HG03060 (cell line): ENCODE results near the gene KCNN4.
"Not testable (repeated sequence)": the region's sequence is repeated elsewhere in the genome, so short reads cannot be mapped to it uniquely, and the experiment has no call there.

ENCODE experiments used
- ATAC-seq: cut with Tn5 transposase; IDR thresholded peaks from one replicate; pipeline ENCODE4 v1.9.1; 2021; ENCODE audit warnings: low read depth, moderate number of reproducible peaks; ENCODE audit not compliant: unreplicated experiment

The KCNN4 gene

DNA sequence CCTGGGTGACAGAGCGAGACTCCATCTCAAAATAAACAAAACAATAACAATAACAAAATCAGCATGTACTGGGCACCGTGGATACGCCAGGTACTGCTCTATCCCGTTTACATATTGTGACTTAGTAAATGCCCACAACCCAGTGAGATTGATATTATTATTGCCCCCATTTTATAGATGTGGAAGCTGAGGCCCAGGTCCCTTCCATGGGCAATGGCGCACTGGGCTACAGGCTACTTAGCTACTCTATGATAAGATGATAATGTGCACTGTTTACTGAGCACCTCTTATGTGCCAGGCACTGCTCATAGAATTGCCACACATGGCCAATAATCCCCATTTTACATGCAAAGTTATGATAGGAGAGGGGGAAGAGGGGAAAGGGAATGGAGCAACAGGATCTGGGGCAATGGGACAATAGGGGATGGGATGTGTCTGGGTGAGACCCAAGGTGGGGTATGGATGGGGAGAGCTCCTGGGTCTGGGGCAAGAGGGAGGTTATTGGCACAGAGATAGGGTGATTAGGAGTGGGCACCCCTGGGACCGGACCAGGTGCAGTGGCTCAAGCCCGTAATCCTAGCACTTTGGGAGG lies 5.4 kb downstream of the KCNN4 start:
- ATAC-seq = no peak

DNA sequence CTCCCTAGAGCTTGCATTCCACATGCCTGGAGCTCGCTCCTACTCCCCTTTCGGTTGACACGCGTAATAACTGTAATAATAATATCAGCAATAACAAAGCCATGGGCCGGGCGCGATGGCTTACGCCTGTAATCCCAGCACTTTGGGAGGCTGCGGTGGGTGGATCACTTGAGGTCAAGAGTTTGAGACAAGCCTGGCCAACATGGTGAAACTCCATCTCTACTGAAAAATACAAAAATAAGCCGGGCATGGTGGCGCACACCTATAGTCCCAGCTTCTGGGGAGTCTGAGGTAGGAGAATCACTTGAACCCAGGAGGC lies 5.9 kb downstream of the KCNN4 start:
- ATAC-seq = not testable (repeated sequence)

DNA sequence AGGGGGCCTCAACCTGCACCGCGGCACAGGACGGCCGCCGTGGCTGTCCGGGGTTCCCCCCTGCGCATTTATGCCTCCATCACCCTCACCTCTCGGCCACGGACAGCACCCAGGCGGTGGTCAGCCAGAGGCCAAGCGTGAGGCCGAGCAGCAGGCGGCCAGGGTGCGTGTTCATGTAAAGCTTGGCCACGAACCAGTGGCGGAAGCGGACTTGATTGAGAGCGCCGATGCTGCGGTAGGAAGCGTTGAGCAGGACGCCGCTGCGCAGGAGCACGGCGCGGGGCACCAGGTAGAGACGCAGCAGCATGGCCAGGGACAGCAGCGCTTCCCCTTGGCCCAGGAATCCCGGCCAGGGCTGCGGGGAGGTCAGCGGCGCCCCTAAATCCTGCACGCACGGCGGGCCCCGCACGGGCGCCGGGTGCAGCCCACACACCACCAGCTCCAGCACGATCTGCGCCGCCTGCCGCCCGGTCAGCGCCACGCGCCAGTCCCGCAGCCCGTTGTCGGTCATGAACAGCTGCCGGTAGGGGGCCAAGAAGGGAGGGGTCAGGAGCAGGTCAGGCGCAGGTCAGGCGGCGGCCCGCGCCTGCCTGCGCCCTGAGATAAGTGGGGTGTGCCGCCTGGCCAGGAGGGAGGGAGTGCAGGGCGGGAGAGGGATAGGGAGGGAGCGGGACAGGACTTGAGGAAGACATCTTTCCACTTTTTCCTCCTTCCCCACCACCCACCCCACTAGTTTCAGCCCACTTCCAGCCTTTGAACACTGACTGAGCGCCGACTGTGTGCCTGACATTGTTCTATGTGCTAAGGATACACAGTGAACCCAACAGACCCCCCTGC lies 6.5 kb downstream of the KCNN4 start:
- no peak for ATAC-seq

- ATAC-seq = no peak
Observed at GRCh38 chr19:43773725-43774102, 7.1 kb downstream of the KCNN4 start.

DNA sequence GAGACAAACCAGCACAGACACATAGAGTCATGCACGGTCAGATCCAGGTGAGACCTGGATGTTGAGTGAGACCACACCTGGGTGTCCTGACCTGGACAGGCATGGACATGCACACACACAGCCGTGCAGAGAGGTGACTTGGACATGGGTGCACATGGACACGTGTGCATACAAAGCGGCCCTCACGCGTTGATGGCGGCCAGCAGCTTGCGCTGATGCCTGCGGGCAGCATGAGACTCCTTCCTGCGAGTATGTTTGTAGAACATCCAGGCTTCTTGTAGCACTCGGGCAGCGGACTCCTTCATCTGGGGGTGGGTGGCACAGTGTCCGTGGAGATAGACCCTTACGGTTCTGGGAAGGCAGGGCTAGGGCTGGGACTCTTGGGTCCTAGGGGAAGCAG lies 11.5 kb downstream of the KCNN4 start:
- ATAC-seq = no peak

DNA sequence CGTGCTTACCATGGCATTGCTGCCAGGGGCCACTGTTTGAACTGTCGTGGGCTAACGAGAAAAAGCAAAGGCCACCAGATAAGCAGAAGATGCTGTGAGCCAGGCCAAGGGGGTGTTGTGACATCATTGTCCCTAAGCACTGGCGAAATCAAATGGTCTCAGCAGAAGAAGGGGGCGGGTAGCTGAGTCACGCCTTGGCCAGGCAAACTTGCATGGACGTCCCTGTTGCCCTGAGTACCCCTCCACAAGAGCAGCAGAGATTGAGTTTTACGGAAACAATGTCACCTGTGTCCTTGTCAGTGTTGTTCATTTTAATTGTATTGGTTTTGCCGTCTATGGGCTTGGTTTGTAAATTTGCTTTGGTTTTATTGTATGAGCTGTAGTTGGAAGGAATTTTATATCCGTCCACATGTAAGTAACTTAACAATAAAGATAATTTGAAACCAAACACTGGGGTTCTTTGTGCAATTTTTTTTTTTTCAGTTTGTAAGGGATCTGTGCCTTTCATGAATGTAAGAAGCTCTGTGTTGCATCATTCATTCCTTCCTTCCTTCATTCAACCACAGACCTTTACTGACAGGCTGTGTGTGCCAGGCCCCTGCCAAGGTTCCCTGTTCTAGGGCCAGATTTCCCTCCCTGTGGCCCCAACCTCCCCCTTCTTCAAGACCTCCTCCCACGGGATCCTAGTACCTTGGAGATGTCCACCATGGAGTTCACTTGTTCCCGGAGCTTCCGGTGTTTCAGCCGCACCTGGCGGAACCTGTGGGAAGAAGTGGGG lies 12.3 kb downstream of the KCNN4 start:
- ATAC-seq = no peak

DNA sequence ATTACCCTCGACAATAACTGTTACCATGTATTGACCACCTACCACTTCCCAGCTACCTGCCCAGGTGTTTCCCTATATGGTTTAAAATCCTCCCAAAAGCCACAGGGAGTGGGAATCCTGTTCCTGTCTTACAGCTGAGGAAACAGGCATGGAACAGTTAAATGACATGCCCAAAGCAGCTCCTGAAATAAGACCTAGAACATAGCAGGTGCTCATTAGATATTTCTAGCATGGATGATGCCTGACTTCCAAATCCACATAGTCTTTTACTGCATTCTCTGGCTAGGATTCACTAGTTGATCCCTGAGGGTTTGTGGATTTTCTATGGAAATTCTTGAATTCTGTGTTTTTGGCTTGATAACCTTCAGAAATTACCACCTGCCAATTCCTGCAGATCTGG lies 13.0 kb downstream of the KCNN4 start:
- no peak for ATAC-seq

GRCh38 chr19:43767316-43767715 lies 13.5 kb downstream of the KCNN4 start:
- no peak for ATAC-seq

- no peak for ATAC-seq
Observed at GRCh38 chr19:43766755-43767043, 14.1 kb downstream of the KCNN4 start.

- peak; percentile 40 for ATAC-seq
Observed at GRCh38 chr19:43765109-43765876, 15.5 kb downstream of the KCNN4 start.

- not testable (repeated sequence) for ATAC-seq
Observed at GRCh38 chr19:43764684-43765083, 16.1 kb downstream of the KCNN4 start.

- no peak for ATAC-seq
Observed at GRCh38 chr19:43763473-43763939, 17.3 kb downstream of the KCNN4 start.

- ATAC-seq = no peak
Observed at GRCh38 chr19:43762814-43763213, 18.0 kb downstream of the KCNN4 start.

DNA sequence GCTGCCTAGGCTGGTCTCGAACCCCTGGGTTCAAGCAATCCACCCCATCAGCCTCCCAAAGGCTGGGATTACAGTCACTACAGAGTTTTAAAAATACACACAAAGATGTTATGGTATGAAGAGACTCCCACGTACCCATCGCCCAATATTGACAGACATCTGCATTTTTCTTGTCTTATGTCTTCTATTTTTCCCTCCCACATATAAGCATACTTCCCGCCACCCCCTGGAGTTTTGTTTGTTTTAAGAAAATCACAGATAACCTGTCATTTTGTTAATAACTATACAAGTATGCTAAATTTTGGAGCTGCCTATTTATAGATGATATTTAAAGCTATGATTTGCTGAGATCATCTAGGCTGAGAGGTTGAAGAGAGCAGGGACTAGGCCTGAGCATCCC lies 19.8 kb downstream of the KCNN4 start:
- ATAC-seq = no peak

- ATAC-seq = no peak
Observed at GRCh38 chr19:43759515-43759914, 21.3 kb downstream of the KCNN4 start.

DNA sequence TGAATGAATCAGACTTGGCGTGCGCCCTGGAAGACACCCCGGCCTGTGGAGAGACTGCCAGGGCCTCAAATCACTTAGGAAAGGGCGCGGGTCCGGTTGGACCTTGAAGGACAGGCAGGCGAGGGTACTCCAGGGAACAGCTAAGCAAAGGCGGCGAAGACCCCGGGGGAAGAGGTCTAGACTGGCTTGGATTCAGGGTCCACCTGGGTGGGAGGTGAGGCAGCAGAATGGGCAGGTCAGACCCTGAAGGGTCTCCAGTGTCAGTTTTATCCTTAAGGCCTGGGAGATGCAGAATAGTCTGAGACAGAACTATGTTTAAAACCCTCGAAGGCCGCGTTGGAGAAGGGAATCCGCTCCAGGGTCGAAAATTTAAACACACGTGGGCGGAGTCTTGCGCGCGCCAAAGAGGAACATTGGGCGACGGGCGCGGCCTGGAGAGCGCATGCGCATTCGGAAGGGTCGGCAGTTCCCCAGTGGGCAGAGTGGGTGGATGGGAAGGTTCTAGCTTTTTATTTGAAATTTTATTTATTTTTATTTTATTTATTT lies 25.4 kb downstream of the KCNN4 start:
- ATAC-seq = no peak

- peak; percentile 33 for ATAC-seq
Observed at GRCh38 chr19:43754503-43755255, 26.1 kb downstream of the KCNN4 start, which contains the start of gene SMG9. Gene SMG9 (minus strand): TSS chr19:43754962. CDS start chr19:43750741, 4,221 bp downstream.

DNA sequence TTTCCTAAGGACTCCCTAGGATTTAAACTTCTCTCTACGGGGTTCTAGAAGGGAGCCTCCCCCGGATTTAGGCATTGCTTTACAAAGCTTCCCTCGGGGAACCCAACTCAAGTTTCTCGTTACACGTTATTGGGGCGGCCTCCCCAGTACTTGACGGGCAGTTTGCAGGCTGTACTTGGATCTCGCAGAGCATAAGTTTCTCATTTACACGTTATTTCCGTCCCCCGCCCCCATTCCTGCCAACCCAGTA lies 26.6 kb downstream of the KCNN4 start:
- ATAC-seq = no peak

- no peak for ATAC-seq
Observed at GRCh38 chr19:43752287-43752875, 28.4 kb downstream of the KCNN4 start.
